ENCODE data around the gene HMGXB3.

The HMGXB3 gene

GRCh38 chr5:150034662-150035061 is 34.1 kb downstream of the HMGXB3 start:
- no peak for TF ChIP-seq CTCF (conservative IDR thresholded peaks at IDR 0.05; ENCODE audit: low read depth, low read length)
- no peak for DNase-seq (ENCODE audit: low read depth)

GRCh38 chr5:150035139-150035895 is 34.8 kb downstream of the HMGXB3 start:
- no peak overlapping the region for H3K4me3 ChIP-seq (ENCODE audit: low read length)
- TF ChIP-seq CTCF (conservative IDR thresholded peaks at IDR 0.05; ENCODE audit: low read depth, low read length) = no peak
- DNase-seq (ENCODE audit: low read depth) = no peak

More at GRCh38 chr5:150034662-150035061, 34.1 kb downstream of the HMGXB3 start:
- no peak overlapping the region for H3K4me3 ChIP-seq (ENCODE audit: low read length)

- TF ChIP-seq CTCF (conservative IDR thresholded peaks at IDR 0.05; ENCODE audit: low read depth, low read length) = no peak
- H3K4me3 ChIP-seq (ENCODE audit: low read length) = no peak overlapping the region
Observed at GRCh38 chr5:150036513-150036912, 36.0 kb downstream of the HMGXB3 start.

GRCh38 chr5:150038547-150038946 is 38.0 kb downstream of the HMGXB3 start:
- no peak for DNase-seq (ENCODE audit: low read depth)
- TF ChIP-seq CTCF (conservative IDR thresholded peaks at IDR 0.05; ENCODE audit: low read depth, low read length) = no peak

More at GRCh38 chr5:150036513-150036912, 36.0 kb downstream of the HMGXB3 start:
- DNase-seq (ENCODE audit: low read depth) = no peak

GRCh38 chr5:150042459-150042858 is 41.9 kb downstream of the HMGXB3 start:
- H3K4me3 ChIP-seq (ENCODE audit: low read length) = no peak overlapping the region
- TF ChIP-seq CTCF (conservative IDR thresholded peaks at IDR 0.05; ENCODE audit: low read depth, low read length) = no peak
- DNase-seq (ENCODE audit: low read depth) = no peak

More at GRCh38 chr5:150038547-150038946, 38.0 kb downstream of the HMGXB3 start:
- no peak overlapping the region for H3K4me3 ChIP-seq (ENCODE audit: low read length)

- TF ChIP-seq CTCF (conservative IDR thresholded peaks at IDR 0.05; ENCODE audit: low read depth, low read length) = no peak
- no peak overlapping the region for H3K4me3 ChIP-seq (ENCODE audit: low read length)
Observed at GRCh38 chr5:150043657-150044328, 43.3 kb downstream of the HMGXB3 start.

GRCh38 chr5:150044329-150044681 is 43.8 kb downstream of the HMGXB3 start:
- no peak overlapping the region for H3K4me3 ChIP-seq (ENCODE audit: low read length)
- no peak for TF ChIP-seq CTCF (conservative IDR thresholded peaks at IDR 0.05; ENCODE audit: low read depth, low read length)
- peak; percentile 64 for DNase-seq (ENCODE audit: low read depth)

More at GRCh38 chr5:150043657-150044328, 43.3 kb downstream of the HMGXB3 start:
- no peak for DNase-seq (ENCODE audit: low read depth)
